GM18519 (cell line): Measurements from ENCODE around the gene TRMT1.

Experiments used
- ATAC-seq: cut with Tn5 transposase; IDR thresholded peaks from one replicate; pipeline ENCODE4 v1.9.1; 2021; ENCODE audit warnings: mild to moderate bottlenecking, moderate library complexity; ENCODE audit not compliant: unreplicated experiment, low FRiP score

The TRMT1 gene

DNA sequence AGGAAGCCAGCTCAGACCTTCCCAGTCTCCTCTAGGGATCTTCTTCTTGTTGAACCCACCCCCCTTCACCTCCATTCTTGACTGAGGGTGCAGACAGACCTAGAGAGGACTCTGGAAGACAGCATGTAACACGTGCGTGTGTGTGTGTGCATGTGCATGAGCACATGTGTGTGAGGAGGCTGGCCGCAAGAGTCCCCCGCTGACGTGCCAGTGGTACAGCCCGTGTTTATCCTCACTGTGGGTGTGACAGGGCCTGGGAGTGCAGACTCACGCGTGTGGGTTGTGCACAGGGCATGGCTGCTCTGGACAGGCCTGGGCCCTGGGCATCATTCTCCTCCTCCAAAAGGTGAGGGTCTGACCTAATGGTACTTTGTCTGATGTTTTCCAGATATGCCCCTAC, 40.2 kb downstream of the TRMT1 start:
- no peak for ATAC-seq

DNA sequence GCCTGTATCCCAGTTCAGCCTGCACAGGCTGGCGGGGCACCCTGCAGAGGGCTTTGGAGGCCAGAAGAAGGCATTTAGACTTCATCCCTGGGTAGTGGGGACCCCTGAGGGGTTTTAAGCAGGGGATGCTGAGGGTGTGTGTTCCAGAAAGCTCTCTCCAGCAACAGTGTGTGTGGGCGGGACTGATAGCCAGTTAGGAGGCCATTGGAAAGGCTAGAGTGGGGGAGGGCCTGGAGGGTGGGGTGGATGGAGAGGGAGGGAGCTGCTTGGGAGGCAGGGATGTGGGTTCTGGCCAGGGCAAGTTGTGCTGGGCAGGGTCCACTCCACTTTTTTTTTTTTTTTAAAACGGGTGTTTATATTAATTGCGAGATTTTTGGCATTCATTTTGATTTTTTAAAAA, 42.2 kb downstream of the TRMT1 start:
- no peak for ATAC-seq

DNA sequence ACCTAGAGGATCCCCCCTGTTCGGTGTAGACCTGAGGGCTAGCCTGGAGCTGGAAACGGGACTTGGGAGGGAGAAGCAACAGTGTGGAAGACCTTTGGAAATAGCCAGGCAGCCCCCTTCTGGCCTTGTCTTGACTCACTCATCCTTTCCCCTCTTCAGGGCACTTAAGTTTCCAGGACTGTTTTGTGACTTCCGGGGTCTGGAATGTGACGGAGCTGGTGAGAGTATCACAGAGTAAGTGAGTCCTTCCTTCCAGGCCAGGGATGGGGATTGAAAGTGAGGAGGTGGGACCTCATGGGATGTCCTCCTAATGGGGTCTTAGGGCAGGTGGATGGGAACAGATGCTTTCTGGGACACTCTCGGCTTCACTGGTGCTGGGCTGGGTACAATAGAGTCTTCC, 43.3 kb downstream of the TRMT1 start:
- no peak for ATAC-seq

GRCh38 chr19:13072188-13072908, 44.2 kb downstream of the TRMT1 start:
- no peak for ATAC-seq

DNA sequence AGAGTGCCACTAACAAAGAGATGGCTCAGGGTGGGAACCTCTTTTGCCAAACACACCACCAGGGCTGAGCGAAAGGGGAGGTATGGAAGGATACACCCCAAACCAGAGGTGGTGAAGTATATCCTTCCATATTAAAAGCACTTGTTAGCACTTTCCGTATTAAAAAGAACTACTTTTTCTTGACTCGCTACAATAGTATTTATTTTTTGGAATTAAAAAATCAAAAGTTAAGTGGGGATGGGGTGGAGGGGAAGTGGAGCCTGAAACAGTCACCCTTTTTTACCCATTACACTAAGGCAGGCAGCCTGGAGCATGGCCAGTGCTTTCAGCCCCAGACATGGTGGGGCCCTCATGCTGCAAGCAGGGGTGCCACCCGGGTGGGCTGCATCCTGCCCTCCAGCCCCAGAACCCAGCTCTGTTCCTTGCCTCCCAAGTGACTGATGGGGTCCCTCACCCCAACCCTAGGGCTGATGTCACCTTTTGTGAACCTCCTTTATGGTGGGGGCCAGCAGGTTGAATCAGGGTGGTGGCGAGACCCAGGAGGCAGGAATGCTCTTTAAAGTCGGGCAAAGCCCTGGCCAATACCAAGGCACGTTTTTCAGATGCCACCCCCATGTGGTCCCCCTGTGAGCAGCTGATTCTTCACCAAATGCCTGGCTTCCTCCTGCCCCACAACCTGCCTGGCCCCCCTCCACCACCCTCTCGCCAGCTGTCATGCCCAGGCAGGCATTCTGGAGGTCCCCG, 44.9 kb downstream of the TRMT1 start:
- ATAC-seq = no peak

DNA sequence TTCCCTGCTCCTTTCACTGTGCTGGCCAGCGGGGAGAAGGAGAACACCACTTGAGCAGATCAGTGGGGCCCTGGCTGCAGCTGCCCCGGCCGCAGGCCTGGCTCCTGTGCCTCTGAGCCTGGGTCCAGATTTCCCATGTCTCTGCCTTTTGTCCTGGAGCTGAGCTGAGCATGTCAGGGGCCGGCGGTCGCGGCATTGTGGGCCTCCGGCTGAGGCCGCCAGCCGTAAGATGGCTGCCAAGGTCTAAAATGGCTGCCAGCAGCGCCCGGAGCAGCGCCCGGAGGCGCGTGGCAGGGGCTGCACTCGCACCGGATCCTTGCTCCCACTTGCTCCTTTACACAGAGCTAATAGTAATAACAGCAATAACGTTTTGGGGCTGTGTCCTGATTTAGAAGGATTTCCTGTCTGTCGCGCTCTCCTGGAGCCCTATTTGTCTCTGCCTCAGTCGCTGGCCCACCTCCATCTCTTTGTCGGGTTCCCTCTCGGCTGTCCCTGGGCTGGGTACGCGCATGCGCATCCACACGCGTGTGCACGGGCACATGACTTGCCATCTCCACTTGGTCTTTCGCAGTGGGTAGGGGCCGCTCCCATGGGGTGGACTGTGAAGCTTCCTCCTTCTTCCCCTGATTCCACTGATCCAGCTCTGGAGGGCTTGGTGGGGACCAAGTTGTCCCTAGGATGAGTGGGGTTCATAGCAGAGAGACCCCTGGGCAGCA, 46.0 kb downstream of the TRMT1 start:
- ATAC-seq = no peak

GRCh38 chr19:13069415-13070359, 46.9 kb downstream of the TRMT1 start:
- no peak for ATAC-seq

GRCh38 chr19:13068085-13068846, 48.3 kb downstream of the TRMT1 start:
- no peak for ATAC-seq

DNA sequence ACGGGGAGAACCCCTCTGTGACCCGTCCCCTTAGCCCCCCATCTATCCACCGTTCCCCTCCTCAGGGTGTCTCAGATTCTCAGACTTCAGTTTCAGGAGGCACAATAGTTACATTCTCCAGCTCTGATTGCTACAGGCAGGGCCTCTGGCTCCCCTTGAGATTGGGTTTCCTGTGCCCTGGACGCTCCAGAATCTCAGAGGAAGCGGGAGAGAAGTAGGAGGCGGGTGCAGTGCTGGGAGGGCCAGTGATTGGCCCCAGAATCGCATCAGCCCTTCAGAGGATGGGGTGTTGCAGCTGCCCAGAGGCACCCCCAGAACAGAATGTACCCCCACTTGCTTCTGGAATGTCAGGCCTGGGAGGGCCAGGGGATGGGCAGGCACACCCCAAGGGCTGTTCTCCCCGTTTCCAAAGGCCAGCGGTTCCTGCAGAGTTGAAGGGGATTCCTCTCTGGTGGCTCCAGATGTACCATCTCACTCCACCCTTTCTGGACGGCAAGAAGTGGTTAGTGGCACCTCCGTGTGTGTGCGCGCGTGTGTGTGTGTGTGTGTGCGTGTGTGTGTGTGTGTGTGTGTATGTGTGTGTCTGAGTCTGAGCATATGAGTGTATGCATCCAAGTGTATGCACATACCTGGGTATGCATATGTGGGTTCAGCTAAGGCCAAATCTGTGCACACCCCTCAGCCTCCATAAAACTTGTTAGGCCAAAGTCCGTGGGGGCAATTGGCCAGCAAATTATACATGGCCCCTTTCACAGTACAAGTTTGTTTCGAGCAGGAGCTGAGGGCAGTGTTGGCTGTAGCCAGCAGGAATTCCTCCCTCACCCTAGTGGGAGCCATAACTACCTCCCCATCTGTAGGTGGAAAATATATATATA, 49.4 kb downstream of the TRMT1 start:
- ATAC-seq = no peak

DNA sequence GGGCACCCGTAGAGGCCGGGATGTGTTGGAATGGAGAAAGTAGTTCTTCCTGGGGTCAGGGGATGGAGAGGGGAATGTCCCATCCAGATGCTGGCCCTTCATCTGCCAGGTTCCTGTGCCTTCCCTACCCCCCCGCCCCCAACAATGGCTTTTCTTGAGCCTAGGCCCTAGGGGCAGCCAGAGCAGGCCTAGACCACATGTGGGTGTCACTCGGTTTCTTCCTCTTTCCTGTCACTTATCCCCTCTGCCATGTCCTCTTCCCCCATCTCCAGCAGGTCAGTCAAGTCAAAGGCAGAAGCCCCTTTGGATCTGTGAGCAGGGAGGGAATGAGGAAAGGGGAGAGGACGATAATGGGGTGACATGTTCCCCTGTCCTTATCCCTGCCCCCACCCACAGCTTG, 50.3 kb downstream of the TRMT1 start:
- ATAC-seq = no peak

DNA sequence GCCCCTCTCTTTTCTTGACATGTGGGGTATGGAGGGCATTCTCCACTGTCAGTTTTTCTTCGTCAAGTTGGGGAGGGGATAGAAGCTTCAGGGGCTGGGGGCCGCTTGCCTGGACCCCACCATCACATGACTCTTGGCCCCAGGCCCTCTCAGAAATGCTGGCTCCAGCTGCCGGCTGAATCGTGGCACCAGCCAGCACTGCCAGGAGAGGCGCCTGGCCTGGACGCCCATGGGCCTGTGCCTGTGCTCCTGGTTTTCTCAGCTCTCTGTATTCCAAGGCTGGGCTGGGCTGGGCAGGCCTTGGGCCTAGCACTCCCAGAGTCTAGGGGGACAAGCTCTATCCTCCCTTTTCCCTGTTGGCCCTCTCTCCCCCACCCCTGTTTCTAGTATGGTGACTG, 52.4 kb downstream of the TRMT1 start:
- ATAC-seq = no peak

DNA sequence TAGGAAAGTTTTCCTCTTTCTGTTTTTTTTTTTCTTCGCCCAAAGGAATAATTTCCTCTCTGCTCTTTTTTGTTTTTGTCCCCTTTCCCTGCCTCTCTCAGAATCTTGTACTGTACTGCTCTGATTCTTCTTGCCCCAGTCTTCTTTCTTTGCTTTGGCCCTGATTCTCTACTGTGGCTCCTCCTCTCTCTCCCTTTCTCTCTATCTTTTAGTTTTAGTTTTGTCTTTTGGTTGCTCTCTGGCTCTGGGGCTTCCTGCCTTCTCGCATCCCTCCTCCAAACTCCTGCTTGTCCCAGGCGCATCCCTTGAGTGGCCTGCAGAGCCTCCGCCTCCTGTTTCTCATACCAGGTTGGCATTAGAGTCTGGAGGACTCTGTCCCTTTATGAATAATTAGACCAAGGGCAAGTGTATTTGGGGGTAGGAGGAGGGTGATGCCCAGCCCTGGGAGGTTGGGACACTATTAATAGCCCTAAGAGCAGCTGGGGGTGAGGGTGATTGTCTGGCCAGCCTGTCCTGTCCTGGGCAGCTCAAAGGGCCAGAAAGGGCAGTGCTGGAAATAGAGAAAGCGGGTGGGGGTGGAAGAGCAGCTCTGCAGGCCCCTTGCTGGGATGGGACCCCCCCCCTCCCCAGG, 53.0 kb downstream of the TRMT1 start:
- no peak for ATAC-seq

GRCh38 chr19:13062317-13062716, 54.2 kb downstream of the TRMT1 start:
- no peak for ATAC-seq

DNA sequence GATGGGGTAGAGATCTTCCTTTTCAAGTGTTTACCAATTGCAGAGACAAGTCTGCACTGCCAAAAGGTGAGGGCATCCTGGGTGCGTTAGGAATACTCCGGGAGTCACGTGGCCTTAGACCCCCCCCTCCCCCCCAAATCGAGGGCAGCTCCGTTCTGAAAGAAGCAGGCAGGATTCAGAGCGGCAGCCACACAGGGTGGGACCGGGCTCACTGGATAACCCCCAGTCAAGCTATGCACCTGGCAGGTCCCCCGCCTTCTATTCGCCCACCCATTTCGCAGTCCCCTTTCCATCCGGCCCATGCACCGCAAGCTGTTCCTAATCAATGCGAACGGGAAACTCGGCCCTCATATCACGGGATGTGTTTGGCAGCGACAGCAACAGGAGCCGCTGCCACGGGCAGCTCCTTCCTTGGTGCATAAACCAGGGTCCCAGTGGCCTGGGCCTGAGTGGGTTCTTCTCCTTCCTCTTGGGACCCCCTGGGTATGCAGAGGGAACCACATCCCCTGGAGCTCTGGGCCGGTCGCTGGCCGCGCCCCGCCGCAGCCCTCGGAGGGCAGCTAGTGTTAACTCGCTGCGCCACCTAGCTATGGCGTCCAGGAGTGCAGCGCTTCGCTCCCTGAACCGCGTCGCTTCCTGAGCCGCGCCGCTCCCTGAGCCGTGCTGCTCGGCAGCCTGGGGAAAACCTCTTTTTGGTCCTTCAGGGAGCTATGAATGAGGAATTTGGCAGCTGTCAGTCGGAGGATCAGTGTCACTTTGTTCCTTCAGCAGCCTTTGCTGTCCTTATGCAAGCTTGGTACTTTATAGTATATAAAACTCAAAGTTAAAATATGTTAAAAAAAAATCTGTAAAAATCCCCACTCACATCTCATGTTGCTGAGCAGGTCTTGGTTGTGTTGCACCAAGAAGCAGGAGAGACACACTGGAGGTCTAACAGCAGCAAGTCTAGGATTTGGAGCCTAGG, 55.3 kb downstream of the TRMT1 start:
- ATAC-seq = no peak

GRCh38 chr19:13060233-13060963, 56.1 kb downstream of the TRMT1 start:
- no peak for ATAC-seq

GRCh38 chr19:13058951-13059660, 57.4 kb downstream of the TRMT1 start:
- ATAC-seq = no peak
